Neural progenitor cell (in vitro differentiated cells): ENCODE data around the gene ANAPC10.

Source experiments
- CTCF ChIP-seq: fragments of 200-600 bp; sonication (generic); IDR thresholded peaks from 2 replicates; pipeline ENCODE4 v1.5.1; 2017; ENCODE audit warnings: antibody characterized with exemption, mild to moderate bottlenecking
- EZH2 ChIP-seq: fragments of 200-600 bp; sonication (generic); IDR thresholded peaks from 2 replicates; pipeline ENCODE4 v1.6.1; 2017; ENCODE audit warnings: antibody characterized with exemption, mild to moderate bottlenecking, moderate library complexity

GRCh38 chr4:145098675-145099037, 660 bp upstream of the ANAPC10 start:
- TF ChIP-seq CTCF (no peak), EZH2 (no peak)
